ENCODE data around the gene SVEP1. TPM values are rescaled to one million over a fixed set of nuclear protein-coding genes. Genes with fewer than 3 reads are reported as not detected.
A peak's percentile ranks its signal among the peaks of the same experiment; 100 is the strongest.
"Not testable (repeated sequence)": the region's sequence is repeated elsewhere in the genome, so short reads cannot be mapped to it uniquely, and the experiment has no call there.

SVEP1 gene
- polyA plus RNA-seq, 4 donors = 5.4 to 35.8 (median 8.6) TPM

DNA sequence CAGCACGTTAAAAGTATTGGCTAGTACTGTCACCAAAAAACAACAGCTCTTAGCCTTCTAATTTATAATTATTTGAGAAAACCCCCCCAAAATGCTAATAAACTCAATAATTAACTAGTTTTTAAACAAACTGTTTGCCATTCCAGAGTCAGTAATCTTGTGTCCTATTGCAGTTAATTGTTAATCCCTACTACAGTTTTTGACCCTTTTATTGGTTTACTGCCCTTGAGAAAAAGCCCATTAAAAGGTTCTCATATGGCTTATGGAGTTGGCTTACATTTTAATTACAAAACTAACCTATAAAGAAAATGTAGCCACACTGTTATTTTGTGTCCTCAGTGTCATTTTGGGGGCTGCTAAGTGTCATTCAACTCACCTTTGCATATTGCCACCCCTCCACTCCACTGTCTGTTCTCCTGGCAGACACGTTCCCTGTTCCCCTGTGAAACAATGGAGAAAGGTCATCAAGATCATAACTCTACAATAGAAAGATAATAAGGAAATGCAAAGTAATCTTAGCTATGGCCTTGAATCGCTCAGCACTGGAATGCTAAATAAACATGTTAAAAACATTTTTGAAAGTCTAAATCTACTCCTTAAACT, 190.3 kb downstream of the SVEP1 start:
- DNase-seq (ENCODE audit: low read depth in 4 of 4, low spot score in 3 of 4) = no peak

DNA sequence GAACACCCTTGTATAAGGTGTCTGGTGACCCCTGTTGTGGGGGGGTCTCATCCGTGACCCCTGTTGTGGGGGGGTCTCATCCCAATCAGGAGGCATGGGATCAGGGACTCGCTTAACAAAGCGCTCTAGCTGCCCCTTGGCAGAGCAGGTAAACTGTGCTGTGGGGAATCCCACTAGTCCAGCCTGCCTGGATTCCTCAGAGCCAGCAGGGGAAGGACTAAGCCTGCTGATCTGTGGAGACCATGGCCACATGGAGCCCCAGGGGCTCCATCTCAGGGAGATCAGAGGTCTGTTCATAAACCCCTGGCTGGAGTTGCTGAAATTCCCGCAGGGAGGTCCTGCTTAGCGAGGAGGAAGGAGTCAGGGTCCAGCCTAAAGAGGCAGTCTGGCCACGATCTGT, 196.1 kb downstream of the SVEP1 start:
- DNase-seq (ENCODE audit: low read depth in 4 of 4, low spot score in 3 of 4) = no peak

DNA sequence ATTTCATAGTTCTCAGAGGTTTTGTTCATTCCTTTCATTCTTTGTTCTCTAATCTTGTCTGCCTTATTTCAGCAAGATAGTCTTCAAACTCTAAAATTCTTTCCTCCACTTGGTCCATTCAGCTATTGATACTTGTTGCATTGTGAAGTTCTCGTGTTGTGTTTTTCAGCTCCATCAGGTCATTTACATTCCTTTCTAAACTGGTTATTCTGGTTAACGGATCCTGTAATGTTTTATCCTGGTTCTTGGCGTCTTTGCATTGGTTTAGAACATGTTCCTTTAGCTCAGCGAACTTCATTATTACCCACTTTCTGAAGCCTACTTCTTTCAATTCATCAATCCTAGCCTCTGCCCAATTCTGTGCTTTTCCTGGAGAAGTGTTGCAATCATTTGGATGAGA, 196.8 kb downstream of the SVEP1 start:
- DNase-seq (ENCODE audit: low read depth in 4 of 4, low spot score in 3 of 4) = no peak

DNA sequence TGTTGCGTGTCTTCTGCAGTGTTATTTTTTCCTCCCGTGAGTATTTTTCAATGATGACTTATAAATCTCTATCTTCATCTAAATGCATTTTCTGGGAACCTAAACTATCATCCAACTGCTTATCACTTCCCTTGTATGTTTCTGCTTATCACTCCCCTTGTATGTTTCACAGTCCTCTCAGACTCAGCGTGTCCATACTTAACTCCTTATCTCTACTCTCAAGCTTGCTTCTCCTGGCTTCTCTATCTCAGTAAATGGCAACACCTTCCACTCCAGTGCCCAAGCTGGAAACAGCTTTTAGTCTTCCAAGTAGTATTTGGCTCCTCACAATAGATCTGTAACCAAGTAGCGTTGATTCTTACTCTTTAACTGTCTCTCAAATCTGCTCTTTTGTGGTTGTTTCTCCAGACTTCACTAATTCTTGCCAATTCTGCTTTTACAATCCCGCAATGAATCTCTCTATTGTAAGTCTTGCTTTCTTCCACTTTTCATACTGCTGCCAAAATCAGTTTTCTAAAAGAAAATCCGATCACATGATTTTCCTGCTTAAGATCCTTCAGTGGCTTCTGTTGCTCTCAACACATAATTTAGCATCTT, 208.0 kb downstream of the SVEP1 start:
- no peak for DNase-seq (ENCODE audit: low read depth in 4 of 4, low spot score in 3 of 4)

DNA sequence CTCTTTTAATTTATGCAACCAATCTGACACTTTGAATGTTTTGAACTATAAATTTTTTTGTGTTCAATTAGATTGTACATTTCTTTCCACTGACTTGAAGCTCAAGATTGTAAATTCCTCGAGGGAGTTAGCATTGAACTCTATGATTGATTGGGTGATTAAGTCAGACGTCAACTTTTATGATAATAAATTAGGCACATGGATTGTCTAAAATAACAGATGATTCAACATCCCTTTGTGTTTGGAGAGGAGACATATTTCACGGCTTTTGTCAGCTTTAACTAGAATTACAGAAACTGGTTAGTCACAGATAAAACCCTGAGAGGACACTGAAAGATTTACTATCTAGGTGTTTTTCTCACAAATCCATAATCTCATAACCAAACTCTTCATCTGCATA, 209.2 kb downstream of the SVEP1 start:
- DNase-seq (ENCODE audit: low read depth in 4 of 4, low spot score in 3 of 4) = peak in 1 of 4 donors; percentile 7

DNA sequence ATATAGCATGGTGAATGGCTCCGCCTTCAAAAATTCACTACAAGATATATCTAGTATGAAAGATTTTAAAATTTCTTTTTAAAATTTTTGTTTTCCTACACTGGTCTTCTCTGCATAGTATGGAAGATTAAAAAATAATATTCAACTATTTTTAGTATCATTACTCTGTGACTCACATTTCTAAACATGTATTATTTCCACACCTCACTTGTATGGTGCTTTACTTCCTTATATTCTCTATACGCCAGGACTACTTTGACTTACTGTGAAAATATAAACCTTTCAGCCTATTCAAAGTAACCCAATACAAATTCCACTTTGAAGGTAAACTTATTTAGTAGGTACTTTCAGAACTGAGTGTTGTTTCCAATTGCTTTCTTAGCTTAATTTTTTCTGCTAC, 215.1 kb downstream of the SVEP1 start:
- DNase-seq (ENCODE audit: low read depth in 4 of 4, low spot score in 3 of 4) = no peak

DNA sequence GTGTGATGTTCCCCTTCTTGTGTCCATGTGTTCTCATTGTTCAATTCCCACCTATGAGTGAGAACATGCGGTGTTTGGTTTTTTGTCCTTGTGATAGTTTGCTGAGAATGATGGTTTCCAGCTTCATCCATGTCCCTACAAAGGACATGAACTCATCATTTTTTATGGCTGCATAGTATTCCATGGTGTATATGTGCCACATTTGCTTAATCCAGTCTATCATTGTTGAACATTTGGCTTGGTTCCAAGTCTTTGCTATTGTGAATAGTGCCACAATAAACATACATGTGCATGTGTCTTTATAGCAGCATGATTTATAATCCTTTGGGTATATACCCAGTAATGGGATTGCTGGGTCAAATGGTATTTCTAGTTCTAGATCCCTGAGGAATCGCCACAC, 220.5 kb downstream of the SVEP1 start:
- not testable (repeated sequence) for DNase-seq (ENCODE audit: low read depth in 4 of 4, low spot score in 3 of 4)

DNA sequence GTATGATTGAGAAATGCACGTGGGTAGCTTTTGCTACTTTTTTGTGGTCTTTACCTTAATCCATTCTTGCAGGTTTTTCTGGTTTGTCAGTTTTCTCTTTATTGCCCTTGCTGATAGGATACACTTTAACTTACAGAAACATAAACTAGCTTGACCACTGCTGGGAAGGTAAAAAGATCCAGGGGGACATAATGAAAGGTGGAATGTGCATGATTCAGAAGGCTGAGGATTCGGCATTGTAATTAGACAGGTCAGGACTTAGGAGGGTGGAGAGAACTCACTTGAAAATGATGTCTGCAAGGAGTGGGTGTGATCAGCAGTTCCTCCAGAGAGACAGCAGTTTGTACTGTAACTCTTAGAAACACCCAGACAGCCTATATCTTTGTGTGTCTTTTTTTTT, 222.0 kb downstream of the SVEP1 start:
- no peak for DNase-seq (ENCODE audit: low read depth in 4 of 4, low spot score in 3 of 4)

DNA sequence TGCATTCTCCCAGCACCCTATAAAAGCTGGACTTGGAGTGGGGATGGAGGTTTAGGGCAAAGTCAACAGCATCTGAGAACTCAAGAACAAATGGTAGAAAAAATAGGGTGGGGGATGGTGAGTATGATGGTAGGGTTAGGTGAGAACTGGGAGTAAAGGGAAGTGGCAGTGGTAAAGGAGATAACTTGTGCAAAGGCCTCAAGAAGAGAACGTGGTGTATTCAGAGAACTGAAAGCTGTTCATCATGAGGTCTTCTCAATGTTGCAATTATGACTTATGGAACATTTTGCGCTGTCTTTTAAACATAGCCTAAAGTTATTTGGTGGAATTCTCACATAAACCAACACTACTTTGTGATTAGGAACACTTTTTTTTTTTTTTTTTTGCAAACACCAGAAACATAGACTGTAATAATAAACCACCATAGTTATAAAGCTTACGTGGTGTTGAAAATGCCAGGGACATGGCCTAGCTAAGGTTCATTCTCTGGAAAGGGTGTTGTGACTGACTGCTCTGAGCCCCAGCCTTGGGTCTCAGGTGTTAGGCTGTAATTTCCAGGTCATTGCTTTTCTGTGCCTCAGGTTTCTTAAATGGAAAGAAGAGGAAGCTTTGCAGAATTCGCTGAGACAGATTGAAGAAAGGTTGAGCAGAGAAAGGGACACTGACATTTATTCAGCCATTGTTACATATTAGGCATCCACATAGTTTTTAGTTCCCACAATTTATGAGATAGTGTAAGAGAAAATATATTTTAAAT, 222.7 kb downstream of the SVEP1 start:
- no peak for DNase-seq (ENCODE audit: low read depth in 4 of 4, low spot score in 3 of 4)

DNA sequence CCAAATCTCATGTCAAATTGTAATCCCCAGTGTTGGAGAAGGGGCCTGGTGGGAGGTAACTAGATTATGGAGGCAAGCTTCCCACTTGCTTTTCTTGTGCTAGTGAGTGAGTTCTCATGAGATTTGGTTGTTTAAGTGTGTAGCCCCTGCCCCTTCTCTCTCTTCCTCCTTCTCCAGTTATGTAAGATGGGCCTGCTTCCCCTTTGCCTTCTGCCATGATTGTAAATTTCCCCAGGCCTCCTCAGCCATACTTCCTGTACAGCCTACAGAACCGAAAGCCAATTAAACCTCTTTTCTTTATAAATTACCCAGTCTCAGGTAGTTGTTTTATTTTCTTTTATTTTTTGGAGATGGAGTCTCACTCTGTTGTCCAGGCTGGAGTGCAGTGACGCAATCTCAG, 223.6 kb downstream of the SVEP1 start:
- DNase-seq (ENCODE audit: low read depth in 4 of 4, low spot score in 3 of 4) = no peak

DNA sequence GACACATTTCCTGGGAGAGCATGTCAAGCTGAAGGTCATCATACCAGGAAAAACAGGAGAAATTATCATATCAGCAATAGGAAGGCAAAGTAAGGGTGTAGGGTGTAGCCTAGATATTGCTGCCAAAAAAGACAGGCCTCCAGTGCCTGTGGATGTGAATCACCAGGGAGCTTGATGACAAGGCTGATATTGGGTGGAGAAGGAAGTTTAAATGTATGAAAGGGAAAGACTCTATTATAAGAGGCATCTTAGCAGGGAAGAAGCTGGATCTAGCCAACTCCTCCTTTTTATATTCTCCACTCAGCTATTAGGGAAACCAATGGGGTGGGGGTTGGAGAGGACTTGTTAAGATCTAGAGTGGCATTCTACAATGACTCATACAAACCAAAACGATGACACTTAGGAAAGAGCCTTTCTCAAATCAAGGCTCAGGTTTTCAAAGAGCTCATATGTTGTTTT, 228.5 kb downstream of the SVEP1 start:
- DNase-seq (ENCODE audit: low read depth in 4 of 4, low spot score in 3 of 4) = no peak

DNA sequence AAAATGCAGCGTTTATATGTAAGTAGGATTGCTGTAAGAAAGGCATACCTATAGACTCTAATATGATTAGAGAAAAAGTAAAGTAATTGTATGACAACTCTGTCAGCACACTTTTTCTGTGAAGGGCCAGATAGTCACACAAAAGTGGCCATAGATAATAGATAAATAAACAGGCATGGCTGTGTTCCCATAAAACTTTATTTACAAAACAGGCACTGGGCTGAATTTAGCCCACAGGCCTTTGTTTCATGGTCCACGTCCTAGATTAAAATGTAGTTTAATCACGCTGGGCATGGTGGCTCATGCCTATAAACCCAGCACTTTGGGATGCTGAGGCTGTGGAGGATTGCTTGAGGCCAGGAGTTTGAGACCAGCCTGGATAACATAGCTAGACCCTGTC, 233.2 kb downstream of the SVEP1 start:
- no peak for DNase-seq (ENCODE audit: low read depth in 4 of 4, low spot score in 3 of 4)

DNA sequence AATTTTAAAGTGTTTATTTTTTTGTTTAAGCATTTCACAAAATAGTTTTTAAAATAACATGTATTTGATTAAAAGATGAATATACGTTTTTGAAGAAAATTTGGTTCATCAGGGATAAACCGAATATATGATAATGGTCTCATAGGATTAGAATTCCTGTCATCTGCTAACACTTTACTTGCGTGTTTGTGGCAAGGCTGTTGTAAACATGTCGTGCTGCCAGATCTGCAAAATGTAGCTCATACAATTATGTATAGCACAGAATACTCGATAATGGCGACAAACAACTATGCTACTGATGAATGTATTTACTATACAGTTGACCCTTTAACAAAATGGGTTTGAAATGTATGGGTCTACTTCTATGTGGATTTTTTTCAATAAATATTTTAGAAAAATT, 234.7 kb downstream of the SVEP1 start:
- no peak for DNase-seq (ENCODE audit: low read depth in 4 of 4, low spot score in 3 of 4)

DNA sequence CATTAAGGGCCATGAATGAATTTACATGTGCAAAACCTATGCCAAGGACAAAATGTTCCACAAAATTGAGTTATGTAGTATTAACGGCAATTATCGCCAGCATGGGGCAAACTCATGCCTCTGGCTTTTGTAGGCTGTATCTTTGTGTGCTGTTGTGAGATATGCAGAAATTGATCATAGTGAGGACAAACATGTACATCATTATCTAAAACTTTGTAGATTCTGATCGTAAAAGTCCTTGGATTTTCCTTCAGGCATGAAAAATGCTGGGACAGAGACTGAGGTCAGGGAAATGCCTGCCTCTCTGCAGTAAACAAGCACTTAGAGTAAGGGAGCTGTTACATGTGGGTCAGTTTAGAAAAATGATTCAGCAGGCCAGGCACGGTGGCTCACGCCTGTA, 236.0 kb downstream of the SVEP1 start:
- no peak for DNase-seq (ENCODE audit: low read depth in 4 of 4, low spot score in 3 of 4)

DNA sequence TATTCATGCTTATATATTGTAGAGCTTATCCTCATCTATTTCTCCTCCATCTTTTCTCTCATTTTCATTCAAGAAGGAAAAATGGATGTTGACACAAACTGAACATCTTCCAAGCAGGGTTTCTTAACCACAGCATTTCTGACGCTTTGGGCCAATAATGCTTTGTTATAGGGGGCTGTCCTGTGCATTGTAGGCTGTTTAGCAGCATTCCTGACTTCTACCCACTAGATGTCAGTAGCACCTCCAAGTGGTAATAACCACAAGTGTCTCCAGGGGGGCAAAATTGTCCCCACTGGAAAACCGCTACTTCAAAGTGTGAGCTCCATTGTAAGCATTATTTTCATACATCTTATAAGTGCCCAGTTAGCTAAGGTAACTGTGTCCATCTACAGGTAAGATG, 239.2 kb downstream of the SVEP1 start:
- DNase-seq (ENCODE audit: low read depth in 4 of 4, low spot score in 3 of 4) = no peak

DNA sequence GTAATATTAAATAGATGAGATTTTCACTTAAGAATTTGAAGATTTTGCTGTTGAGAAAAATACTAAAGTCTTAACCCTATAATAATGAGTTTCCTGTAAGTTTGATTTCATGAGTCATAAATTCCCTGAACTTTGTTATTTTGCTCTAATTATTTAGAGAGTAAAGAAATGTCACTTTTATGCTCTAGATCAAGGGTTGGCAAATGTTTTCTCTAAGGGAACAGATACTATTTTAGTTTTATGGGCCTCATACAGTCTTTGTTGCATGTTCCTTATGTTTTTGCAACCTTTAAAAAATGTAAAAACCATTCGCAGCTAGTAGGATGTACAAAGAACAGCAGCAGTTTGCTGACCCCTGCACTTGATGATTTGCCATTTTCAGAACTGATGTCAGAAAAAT, 241.4 kb downstream of the SVEP1 start:
- DNase-seq (ENCODE audit: low read depth in 4 of 4, low spot score in 3 of 4) = peak in 1 of 4 donors; percentile 43

DNA sequence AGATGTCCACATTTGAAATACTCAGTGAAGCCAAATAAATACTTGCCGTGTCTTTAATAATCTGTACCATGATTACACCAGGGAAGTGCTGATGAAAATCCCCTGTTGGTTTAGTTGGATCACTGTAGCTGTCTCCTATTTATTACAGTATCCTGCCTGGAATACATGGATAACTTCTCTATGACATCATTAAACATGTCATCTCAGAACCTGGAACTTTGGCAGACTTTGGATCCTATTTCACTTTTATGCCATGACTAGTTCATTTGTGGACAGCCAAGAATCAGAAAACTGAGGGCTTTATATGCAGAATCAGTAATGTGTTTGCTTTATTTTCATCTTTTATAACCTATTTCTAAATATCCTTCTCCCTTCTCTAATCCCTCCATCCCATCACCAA, 241.8 kb downstream of the SVEP1 start, which contains the start of gene TXNDC8:
TSS of gene TXNDC8 (minus strand) at position 137 of the 400 bp plus-strand sequence.
- no peak for DNase-seq (ENCODE audit: low read depth in 4 of 4, low spot score in 3 of 4)

DNA sequence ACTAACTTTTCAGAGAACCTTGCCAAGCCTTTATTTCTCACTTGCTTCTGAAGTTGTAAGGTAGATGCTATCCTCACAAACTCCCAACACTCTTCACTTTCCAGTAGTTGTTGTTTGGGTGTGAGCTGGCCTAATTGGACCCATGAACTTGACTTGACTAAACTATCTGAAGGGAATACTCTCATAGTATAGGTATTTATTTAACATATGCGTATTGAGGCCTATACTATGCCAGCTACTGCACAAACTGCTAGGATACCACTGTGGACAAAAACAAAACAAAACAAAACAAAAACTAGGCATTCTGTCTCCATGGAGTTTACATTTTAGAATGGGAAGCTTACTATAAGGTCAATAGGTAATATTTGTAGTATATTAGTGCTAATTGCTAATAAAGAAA, 243.2 kb downstream of the SVEP1 start:
- DNase-seq (ENCODE audit: low read depth in 4 of 4, low spot score in 3 of 4) = no peak

DNA sequence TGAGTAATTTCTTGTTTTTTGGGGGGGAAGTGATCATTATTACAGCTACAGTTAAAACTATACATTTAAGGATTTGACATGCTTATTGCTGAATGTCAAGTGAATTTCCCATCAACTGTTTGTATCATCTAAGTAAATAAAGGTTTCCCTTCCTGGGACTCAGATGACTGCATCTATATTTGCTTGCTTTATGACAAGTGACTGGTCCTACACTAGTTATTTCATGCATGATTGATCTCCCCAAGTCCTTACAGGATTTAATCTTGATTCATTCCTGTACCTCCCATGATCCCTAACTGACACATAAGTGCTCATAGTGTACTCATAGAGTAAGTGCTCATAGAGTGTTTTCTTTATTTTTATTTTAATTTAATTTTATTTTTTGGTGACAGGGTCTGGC, 244.7 kb downstream of the SVEP1 start:
- no peak for DNase-seq (ENCODE audit: low read depth in 4 of 4, low spot score in 3 of 4)

DNA sequence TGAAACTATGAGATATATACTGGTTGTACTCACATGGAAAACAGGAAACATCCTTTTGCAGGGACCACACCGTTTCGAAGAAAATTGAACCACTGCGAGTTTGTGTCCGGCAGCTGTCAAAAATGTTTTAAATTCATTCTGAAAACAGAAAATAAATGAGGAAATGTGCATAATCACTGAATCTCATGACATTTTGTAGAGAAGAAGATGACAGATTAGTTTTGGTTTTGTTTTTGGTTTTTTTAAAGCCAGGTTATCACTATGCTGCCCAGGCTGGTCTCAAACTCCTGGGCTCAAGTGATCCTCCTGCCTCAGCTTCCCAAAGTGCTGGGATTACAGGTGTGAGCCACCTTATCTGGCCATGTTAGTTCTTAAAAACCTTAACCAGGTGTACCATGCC, 245.4 kb downstream of the SVEP1 start:
- DNase-seq (ENCODE audit: low read depth in 4 of 4, low spot score in 3 of 4) = no peak

DNA sequence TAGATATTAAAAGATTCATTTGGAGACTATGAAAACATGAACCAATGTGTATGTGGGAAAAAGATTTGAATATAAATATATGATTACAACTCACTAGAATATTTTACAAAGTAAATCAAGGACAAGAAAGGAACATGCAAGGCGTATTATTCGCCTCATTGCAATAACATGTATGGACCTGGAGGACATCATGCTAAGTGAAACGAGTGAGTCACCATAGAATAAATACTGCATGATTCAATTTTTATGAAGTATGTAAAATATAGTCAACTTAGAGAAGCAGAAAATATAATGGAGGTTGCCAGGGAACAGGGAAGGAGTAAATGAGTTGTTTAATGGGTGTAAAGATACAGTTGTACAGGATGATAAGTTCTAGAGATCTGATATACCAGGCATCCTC, 246.8 kb downstream of the SVEP1 start:
- DNase-seq (ENCODE audit: low read depth in 4 of 4, low spot score in 3 of 4) = no peak

DNA sequence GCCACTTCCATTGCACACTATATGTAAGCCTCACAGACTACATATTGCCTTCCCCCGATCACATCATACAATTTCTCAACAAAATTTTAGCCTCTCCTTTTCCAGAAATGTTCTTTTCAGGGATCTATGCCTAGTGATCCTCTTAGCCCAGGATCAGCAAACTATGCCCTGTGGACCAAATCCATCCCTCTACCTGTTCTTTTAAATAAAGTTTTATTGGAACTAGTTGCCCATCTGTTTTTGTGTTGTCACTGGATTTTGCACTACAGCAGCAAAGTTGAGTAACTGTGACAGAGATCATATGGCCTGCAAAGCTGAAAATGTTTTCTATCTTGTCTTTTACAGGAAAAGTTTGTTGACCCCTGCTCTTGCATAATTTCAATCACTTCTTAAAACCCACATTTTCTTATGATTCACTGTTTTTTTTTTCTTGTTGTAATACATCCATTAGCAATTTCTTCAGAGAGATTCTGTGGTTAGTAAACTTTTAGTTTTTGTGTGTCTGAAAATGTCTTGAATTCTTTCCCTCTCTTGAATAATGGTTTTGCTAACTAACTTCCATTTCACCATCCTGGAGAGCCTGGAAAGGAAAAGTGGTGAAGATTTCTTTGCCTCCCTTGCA, 248.9 kb downstream of the SVEP1 start:
- DNase-seq (ENCODE audit: low read depth in 4 of 4, low spot score in 3 of 4) = no peak

Measured in left renal pelvis (tissue), 4 donors.